ENCODE measurements around the gene WSCD2.

WSCD2 gene

DNA sequence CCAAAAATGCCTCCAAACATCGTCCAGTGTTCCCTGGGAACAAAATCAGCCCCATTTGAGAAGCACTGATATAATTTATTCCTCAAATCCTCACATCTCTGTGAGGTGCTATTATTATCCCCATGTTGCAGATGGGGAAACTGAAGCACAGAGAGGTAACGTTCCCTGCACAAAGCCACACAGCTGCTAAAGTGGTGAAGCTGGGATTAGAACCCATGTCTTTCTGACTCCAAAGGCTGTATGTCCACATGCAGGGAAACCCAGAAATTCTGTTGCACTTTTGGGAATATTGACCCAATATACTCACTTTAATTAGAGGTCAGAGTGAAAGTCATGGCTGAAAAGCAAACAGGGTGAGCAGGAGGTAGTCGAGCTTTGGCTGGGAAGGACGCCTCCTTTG is 19.1 kb upstream of the WSCD2 start:
- no peak for DNase-seq

DNA sequence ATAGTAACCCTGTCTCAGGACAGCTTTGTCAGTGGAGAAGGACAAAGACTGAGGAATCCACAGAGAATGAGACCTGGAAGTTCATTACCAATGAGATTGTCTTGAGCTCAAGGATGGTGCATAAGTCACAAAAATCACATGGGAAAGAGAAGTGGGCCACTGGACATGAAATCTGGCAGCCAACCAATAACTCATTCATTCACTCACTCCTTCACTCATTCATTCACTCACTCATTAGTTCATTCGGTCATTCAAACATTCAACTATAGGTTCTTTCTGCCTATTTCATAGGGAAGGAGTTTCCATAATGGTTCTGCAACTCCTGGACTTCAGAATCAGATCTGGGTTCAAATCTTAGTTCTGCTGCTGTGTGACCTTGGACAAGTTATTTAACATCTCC is 18.2 kb upstream of the WSCD2 start:
- no peak for DNase-seq

DNA sequence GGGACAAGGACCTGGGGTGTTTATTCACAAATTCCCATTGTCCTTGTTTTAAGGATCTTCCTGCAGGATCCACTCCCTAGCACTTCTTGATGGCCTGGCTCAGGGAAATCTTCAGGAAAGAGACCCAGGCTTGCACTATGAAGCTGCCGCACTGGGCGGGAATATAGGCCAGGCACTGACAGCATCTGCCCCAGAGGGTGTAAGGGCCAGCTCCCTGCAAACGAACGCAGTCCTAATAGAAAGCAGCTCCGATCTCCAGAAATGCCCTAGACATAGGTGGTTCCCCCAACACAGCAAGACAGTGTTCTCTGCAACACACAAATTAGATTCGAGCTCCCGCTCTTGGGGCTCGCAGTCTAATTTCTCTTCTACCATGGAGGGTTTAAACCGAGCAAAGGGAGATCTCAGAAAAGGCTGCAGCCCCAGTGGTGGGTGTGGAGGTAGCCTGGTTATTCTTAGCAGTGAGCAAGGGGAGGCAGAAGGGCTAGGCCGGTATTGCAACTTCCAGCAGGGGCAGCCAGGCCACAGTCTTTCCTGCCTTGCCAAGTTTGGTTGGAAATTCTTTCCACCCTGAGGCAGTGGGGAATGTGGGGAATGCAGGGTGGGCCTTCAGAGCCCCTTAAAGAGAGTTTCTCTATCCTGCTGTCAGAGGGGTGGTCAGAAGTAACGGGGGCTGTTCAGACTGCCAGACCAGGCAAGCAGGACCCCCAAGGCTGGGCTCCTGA is 16.1 kb upstream of the WSCD2 start:
- DNase-seq = no peak

DNA sequence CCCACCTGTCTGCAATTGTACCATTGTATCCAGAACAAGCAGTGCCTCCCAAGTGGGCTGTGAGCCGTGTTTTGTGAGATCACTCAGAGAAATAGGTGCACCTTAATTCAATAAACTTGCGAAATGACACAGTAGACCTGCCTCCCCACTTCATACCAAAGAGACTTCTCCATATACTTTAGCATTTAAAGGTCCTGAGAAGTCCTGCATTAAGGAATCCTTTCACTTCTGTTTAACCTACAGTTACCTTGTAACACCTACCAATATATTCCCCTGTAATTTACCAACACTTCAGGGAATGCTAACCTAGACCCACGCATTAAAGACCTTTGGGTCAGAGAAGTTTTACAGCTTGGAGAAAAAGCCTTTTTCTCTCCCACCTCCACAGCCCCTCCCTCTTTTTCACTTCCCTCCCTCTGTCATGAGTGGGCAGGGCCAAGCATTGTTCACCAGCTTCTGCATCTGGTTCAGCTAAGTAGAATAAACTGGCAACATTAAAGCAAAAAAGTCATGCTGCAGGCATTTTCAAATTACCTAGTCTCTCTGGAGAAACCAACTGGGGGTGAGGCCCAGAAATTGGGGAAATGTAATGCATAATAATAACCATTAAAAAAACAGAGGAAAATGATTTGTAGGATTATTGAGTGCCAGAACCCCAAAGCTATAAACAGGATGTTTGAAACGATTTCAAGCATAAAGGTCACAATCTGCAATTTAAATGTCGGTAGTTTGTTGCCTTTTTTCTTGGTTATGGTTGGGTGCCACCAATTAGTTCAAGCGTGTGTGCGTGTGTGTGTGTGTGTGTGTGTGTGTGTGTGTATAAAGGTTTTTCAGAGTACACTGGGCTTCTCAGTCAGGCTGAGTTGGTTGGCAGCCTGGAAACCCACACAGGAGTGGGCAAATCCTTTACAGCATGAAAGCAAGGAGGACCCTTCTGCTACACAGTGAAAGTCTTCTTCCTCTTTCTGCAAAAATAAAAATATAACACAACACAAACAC is 13.7 kb upstream of the WSCD2 start:
- DNase-seq = no peak

DNA sequence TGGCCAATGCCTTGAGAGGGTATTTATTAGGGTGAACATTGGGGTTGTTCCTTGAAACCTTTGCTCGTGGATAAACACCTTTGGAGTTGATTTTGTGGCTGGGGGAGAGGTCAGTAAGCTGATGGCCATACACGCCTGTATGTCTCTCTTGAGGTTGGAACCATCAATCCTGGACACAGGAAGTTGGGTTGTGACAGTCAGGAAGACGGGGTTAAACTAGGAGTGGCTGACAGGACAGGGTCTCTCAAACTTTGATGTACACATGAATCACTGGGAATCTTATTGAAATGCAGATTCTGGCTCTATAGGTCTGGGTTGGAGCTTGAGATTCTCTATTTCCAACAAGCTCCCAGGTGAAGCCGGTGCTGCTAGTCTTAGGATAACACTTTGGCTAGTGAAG is 12.8 kb upstream of the WSCD2 start:
- DNase-seq = no peak

DNA sequence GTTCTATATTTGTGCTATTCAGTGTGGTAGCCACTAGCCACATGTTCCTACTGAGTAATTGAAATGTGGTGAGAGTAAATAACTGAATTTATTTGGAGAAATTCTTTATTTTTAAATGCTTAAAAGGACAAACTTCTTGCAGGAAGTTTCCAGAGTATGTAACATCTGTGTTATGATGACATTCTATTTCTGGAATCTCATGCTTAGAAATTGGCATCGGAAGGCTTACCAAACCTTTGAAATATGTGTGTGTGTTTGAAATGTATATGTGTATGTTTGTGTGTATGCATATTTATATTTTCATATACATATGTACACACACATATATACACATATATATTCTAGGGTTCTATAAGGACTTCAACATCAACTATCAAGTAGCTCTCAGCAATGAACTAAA is 12.4 kb upstream of the WSCD2 start:
- DNase-seq = no peak

DNA sequence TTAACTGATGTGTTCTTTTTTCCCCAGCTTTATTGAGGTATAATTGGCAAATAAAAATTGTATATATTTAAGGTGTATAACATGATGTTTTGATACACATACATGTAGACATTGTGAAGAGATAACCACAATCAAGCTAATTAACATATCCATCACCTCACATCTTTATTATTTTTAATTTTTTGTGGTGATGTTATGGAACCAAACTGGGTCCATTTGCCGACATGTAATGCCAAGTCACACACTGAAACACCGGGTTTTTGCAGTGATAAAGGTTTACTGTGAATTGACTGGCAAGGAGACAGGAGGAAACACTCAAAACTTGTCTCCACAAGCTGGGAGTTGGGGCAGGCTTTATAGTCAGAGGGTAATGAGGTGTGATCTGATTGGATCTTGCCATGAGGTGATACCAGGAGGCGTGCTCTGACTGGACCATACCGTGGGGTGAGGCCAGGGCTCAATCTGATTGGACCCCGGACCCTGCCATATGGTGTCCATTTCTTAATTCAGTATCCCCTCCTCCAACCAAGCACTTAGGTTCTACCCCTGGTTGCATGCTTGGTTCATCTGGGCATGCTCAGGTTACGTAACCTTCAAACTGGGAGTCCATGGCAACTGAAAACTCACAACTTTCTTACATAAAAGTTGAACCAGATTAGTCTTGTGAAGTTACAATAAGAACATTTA is 11.8 kb upstream of the WSCD2 start:
- DNase-seq = no peak

DNA sequence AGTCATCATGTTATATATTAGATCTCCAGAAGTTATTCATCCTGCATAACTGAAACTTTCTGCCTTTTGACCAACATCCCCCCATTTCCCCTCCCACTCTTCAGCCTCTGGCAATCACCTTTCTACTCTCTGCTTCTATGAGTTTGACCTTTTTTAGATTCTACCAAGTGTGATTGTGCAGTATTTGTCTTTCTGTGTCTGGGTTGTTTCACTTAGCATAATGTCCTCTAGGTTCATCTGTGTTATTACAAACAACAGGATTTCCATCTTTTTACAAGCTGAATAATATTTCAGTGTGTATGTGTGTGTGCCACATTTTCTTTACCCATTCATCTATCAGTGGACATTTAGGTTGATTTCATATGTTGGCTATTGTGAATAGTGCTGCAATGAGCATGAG is 11.2 kb upstream of the WSCD2 start:
- no peak for DNase-seq

DNA sequence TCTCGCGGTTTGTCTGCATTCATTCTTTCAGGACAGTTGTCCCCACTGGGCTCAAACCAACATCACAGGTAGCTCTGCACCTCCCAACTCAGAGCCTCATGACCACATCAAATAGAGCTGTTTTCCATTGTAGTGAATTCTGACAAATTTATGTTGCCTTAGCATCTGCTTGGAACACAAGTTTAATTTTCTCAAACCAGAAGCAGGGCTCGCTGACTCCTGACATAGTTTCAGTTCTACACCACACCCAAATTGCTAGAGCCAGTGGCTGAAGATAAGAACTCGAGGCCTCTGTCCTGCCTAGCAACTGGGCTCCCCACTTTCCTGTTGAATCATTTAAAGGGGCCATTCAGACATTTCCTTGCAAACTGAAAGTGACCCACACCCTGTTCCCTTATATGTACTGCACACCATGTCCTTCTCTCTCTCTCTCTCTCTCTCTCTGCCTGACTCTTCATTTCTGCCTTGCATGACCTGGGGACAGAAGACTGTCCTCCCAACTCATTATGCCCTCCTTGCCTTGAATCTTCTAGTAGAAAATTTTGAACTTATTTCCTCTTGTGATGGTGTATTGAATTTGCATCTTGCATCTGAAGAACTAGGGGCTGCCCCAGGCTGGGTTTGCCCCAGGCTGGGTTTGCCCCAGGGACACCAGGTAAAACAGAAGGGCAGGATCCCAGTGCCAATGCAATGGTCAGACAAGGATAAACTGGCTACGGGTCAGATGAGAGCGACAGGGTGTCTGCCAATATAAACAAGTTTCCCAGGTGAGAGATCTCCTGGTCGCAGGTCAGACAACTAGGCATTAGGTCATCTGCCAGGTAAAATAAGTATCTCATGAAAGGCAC is 9.7 kb upstream of the WSCD2 start:
- no peak for DNase-seq

DNA sequence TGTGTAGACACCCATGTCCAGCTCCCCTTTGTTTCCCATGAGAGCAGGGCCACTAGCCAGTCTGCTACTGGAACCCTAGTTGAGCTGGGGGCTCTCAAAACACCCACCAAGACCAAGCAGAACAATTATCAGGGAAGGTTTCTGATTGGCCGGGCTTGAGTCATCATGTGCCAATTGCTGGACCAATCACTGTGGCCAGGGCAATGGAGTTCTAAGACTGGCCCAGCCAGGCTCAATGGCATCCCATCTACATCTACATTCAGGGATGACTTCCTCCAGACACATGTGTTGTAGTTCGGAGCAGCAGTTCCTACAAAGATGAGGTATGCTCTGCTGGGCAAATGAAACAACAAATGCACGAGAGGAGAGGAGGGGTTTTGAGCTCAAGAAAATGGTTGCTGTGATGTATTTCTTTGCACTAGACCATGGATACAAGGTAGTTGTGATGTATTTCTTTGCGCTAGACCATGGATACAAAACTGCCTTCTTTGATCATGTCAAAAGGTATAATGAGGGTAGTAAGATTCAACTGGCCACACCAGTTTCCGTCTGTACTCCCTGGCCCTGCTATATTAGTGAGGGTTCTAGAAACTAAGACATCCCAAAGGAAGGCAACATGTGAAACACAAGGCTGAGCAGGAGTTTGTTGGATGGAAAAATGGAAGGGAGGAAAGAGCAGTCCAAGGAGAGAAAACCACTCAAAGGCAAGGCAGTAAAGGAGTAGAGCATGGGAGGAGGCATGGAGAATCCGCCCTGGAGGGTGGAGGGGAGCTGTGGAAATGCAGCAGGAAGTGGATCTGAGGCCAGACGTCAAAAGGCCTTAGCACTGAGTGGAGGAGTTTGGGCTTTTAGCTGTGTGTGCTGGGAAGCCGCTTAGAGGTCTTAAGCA is 8.9 kb upstream of the WSCD2 start:
- no peak for DNase-seq

DNA sequence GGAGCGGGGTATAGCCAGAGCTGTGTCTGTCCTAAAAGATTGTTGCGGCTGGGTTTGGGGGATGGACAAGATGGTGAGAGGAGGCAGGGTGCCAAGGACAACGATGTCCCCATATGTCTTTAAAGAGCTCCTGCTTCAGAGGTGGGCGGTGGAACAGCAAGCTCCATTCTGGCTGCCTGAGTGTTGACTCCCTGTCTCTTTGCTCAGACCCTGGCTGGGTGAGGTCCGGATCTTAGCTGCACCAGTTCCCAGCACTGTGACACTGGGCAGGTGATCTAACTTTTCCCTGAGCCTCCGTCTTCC is 8.3 kb upstream of the WSCD2 start:
- DNase-seq = no peak

DNA sequence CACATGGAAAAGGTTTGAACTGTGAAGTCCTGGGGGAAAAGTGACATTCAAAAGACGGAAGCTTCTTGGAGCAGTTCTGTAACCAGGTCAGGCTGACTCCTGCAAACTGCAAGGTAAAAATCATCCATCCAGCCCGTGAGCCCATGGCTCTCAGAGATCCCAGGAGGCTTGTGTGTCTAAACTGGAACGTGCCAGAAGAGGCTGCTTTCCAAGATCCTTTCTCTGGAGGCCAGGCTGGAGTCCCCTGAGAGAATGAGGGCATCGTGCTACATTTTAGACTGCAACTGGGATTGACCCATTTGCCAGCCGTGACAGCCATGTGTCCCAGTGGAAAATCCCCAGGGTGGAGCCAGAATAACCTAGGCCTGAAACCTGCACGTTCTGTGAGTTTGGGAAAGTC is 7.8 kb upstream of the WSCD2 start:
- DNase-seq = no peak

DNA sequence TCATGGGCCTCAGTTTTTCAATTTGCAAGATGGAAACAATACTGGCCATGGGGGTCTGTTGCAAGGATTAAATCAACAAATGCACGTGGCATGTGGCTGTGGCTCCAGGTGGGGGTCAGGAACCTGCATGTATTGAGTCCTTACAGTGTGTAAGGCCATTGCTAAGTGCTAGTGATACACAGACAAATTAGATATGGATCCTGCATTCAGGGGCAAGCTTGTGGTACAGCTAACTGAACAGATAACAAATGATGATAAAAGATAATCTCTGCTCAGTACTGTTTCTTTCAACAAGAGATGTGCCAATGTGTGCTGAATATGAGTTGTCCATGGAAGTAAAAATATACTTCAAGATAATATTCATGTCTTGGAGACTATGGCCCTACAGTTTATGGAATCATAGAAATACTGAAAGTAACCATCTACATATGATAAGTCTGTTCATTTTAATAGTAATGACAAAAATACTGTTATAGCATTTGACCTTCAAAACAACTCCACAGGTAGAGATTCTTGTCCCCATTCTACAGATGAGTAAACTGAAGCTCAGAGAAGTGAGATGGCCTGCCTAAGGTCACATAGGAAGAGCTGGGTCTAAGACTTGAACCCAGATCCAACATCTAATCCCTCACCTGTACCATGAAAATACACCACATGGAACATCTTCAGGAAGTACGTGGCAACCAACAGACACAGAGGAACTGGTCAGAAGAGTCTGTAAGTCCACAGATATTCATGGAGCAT is 7.2 kb upstream of the WSCD2 start:
- DNase-seq = no peak

DNA sequence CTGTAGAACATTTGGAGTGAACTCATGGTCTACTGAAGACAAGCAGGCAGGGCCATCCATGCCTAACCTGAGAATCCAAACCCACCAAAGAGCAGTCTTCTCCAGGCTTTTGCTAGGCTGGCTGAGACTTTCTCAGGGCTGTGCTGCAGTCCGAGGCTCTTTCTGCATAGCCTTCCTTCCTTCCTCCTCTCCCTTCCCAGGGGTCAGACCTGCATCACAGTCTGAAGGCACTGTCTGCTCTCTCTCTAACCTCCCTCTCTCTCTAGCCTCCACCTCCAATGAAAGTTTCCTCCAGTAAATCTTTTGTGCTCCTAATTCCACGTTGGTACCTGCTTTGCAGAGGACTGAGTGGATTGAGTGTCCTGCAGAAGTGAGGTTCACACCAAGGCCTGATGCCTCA is 6.4 kb upstream of the WSCD2 start:
- no peak for DNase-seq

DNA sequence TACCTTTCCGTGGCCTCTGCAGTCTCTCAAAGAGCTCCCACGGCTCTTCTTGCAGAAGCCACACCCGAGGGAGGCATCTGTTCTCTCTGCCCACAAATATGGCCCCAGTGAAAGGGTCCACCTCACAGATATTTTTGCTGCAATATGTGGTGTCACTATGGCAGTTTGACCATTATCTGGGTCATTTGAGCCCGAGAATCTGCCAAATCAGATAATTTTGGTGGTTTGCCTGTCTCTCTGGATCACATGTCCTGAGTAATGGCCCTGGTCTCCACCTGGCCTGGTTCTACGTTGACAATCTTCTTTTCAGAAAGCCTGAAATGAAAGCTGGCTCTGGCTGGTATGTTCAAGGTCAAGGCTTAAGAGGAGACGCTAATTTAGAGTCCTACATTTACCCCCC is 5.7 kb upstream of the WSCD2 start:
- DNase-seq = no peak

DNA sequence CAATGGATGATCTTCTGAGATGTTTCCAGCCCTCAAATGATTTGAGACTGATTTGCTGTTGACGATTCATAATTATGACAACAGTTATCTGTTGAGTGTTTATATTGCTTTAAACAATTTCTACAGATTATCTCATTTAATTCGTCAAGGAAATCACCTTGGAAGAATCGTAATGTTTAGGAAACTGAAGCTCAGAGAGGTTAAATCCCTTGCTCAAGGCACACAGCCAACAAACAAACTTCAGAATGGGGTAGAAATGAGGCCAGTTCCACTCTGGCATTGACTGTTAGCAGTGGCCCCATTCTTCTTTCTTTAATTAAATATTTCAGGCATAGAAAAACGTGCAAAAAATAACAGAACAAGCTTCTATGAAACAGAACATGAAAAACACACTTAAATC is 4.0 kb upstream of the WSCD2 start:
- no peak for DNase-seq

DNA sequence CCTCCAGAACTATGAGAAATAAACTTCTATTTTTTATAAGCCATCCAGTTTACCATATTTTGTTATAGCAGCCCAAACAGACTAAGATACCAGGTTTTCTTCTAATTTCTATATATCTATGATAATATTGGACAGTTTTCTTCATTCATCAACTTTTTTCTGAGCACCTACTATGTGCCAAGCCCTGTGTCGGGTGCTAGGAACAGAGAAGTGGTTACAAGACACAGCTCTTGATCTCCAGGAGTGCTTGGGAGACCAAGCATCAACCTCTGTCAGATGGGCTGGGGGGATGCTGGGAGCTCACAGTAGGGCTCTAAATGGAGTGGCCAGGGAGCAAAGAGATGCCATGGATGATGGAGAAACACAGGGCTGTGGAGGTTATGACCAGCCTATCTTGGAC is 2.9 kb upstream of the WSCD2 start:
- DNase-seq = no peak

DNA sequence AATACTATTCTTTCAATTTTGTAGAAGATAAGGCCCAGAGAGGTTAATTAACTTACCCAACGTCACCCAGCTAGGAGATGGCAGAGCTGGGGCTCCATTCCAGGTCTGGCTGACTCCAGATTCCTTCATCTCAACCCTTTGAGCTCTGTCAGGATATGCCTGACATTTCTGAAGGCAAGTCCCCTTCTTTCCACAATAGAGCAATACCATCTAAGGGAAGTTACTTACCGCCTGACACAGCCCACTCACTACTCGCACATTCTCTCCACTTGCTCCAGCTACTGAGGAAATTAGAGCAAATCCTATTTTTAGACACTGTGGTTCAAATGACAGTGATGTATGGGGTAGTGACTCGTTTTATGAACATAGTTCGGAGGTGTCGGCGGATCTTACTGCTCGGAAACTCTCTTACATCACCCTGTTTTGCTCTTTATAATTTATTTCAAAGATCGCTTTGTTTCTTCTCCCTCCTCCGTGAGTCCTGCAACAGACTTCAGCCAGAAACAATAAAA is 2.0 kb upstream of the WSCD2 start:
- no peak for DNase-seq

DNA sequence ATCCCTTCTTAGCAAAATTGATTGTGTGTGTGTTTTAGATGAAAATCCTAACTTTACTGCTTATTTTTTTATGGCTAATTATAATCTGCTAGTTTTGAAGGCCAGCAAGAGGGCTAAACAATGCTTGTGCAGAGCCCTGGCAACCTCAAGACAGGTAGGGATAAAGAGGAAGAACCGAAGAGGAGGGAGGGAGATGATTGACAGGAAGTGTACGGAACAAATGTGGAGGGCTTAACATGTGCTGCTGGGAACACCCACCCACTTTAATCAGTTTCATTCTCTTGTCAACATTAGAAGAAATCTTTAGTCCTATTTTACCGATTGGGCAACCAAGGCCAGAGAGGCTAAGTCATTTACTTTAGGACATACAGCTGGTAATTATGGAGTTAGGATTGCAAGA is 1.4 kb upstream of the WSCD2 start:
- no peak for DNase-seq

DNA sequence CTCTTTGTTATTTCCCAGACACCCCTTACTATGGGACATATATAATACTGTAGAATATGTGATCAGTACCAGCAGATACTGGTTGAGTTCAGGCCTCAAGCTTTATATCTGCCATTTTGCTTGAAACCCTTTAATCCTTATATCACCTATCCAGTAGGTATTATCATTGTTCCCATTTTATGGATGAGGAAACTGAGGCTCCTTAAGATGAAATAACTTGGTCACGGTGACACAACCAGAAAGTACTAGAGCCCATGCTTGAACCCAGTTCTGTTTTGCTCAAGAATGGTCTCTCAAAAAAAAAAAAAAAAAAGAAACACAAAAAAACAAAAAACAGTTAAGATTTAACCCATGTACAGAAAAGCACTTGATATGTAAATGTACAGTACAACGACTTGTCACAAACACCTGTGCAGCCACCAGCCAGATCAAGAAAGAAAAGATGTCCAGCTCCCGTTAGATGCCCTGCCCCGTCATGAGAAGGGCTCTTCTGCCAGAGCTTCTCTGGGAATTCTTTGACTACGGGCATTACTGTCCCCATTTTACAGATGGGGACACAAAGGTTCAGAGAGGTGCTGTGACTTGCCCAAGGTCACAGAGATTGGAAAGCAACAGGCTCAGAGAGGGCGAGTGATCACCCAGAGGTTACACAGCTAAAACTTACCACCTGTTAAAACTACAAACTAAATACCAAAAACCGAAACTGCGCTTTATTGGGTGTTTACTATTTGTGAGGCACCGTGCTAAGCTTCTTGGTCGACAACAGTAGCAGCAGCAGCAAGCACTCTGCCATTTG is 669 bp upstream of the WSCD2 start:
- DNase-seq = no peak

All from KG1 (cell line).